ENCODE data around the gene SNAP25.

The SNAP25 gene

GRCh38 chr20:10324198-10324847, 105.7 kb downstream of the SNAP25 start:
- TF ChIP-seq ZFP41 (tag by site-specific recombination; IDR thresholded peaks at IDR 0.05; ENCODE audit: borderline replicate concordance), result no peak
- no peak for TF ChIP-seq SP2 (tag by site-specific recombination; IDR thresholded peaks at IDR 0.05)
- TF ChIP-seq ZNF610 (tag by site-specific recombination; IDR thresholded peaks at IDR 0.05; ENCODE audit: borderline replicate concordance), result no peak
- TF ChIP-seq ELK4 (IDR thresholded peaks at IDR 0.05; ENCODE audit: borderline replicate concordance, low read depth, low read length), result no peak
- TF ChIP-seq ZBTB6 (tag by site-specific recombination; IDR thresholded peaks at IDR 0.05), result no peak
- TF ChIP-seq ZBTB7A (tag by site-specific recombination; IDR thresholded peaks at IDR 0.05; ENCODE audit: low read depth), result no peak
- no peak for TF ChIP-seq ZNF555 (tag by site-specific recombination; conservative IDR thresholded peaks at IDR 0.05)
- TF ChIP-seq ZNF664 (tag by site-specific recombination; IDR thresholded peaks at IDR 0.05), result no peak
- no peak for TF ChIP-seq ZEB2 (tag by site-specific recombination; IDR thresholded peaks at IDR 0.05)
- TF ChIP-seq ZBTB8A (tag by site-specific recombination; IDR thresholded peaks at IDR 0.05), result no peak
- no peak for TF ChIP-seq ZNF747 (tag by site-specific recombination; IDR thresholded peaks at IDR 0.05)
- Histone ChIP-seq H3K27ac (ENCODE audit: extremely low read depth, low read depth, low read length) (no peak overlapping the region), H3K36me3 (ENCODE audit: control insufficient read depth in 2 of 2, insufficient read depth in 1 of 2, low read length in 2 of 2) (no peaks in the 10 kb centered on the region), H3K4me1 (ENCODE audit: control insufficient read depth, insufficient read depth, low read length) (peaks cover 11% of the 10 kb centered on the region), H3K4me3 (ENCODE audit: low read depth, low read length) (no peak overlapping the region), H3K9me3 (ENCODE audit: control insufficient read depth, insufficient read depth, low read depth, low read length) (no peaks in the 10 kb centered on the region)
- ChIA-PET POLR2A (no interaction called here), CTCF (interaction anchor here (0.5 to 0.6 kb wide), 2 partner anchors 9 to 1000 kb away, joined by 4 to 5 read pairs; no protein-coding TSS in a partner anchor)

- Histone ChIP-seq H3K4me1 (ENCODE audit: control insufficient read depth, insufficient read depth, low read length) (peaks cover 20% of the 10 kb centered on the region), H3K36me3 (ENCODE audit: control insufficient read depth in 2 of 2, insufficient read depth in 1 of 2, low read length in 2 of 2) (no peaks in the 10 kb centered on the region), H3K27ac (ENCODE audit: extremely low read depth, low read depth, low read length) (no peak overlapping the region), H3K4me3 (ENCODE audit: low read depth, low read length) (no peak overlapping the region), H3K9me3 (ENCODE audit: control insufficient read depth, insufficient read depth, low read depth, low read length) (no peaks in the 10 kb centered on the region)
- TF ChIP-seq ZEB2 (tag by site-specific recombination; IDR thresholded peaks at IDR 0.05) (0 out of 2 replicates have a peak, but pooled peaks have one; percentile 25), ZNF239 (tag by site-specific recombination; IDR thresholded peaks at IDR 0.05) (no peak), OSR2 (tag by site-specific recombination; IDR thresholded peaks at IDR 0.05) (peak; percentile 58; the same call in 1 of the 2 replicates), ZIC2 (tag by site-specific recombination; IDR thresholded peaks at IDR 0.05) (no peak), ZNF449 (tag by site-specific recombination; IDR thresholded peaks at IDR 0.05) (no peak), INSM2 (tag by site-specific recombination; IDR thresholded peaks at IDR 0.05) (peak; percentile 19; the same call in 1 of the 2 replicates), ZNF548 (tag by site-specific recombination; IDR thresholded peaks at IDR 0.05) (no peak), ZNF521 (tag by site-specific recombination; IDR thresholded peaks at IDR 0.05) (no peak)
- TF ChIP-seq, protein P1, sequence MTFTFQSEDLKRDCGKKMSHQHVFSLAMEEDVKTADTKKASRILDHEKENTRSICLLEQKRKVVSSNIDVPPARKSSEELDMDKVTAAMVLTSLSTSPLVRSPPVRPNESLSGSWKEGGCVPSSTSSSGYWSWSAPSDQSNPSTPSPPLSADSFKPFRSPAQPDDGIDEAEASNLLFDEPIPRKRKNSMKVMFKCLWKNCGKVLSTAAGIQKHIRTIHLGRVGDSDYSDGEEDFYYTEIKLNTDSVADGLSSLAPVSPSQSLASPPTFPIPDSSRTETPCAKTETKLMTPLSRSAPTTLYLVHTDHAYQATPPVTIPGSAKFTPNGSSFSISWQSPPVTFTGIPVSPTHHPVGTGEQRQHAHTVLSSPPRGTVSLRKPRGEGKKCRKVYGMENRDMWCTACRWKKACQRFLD (tag by site-specific recombination; IDR thresholded peaks at IDR 0.05), result no peak
- ChIA-PET CTCF (interaction anchor here (0.6 kb wide), 1 partner anchor 202 kb away, joined by 3 read pairs; no protein-coding TSS in a partner anchor), POLR2A (no interaction called here)
These were observed 110.2 kb downstream of the SNAP25 start for GRCh38 chr20:10328897-10329255.
